ENCODE measurements around the gene TMEM250. TPM values are rescaled to one million over a fixed set of nuclear protein-coding genes. Genes with fewer than 3 reads are reported as not detected.

The TMEM250 gene
- total and polyA plus RNA-seq, 9 of the 15 experiments (the other 6 are each of a cell fraction or from before 2014, with no cell fraction given): 0.32 to 44.6 (median 12.2) TPM

DNA sequence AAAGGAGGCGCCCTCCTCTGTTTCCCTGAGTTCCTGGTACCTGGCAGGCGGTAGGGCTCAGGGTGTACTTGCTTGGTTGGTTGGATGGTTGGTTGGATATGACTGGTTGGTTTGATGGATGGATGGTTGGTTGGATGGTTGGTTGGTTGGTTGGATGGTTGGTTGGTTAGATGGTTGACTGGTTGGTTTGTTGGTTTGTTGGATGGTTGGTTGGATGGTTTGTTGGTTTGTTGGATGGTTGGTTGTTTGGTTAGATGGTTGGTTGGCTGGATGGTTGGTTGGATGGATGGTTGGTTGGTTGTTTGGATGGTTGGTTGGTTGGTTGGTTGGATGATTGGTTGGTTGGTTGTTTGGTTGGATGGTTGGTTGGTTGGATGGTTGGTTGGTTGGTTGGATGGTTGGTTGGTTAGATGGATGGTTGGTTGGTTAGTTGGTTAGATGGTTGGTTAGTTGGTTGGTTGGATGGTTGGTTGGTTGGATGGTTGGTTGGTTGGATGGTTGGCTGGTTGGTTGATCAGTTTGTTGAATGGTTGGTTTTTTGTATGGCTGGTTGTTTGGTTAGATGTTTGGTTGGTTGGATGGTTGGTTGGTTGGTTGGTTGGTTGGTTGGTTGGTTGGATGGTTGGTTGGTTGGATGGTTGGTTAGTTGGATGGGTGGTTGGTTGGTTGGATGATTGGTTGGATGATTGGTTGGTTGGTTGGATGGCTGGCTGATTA is 6.5 kb upstream of the TMEM250 start:
- Histone ChIP-seq H3K9me1 (ENCODE audit: control insufficient read depth, insufficient read depth, low read length) (no peaks in the 10 kb centered on the region), H4K20me1 (replicated peaks; ENCODE audit: control insufficient read depth, insufficient read depth, low read length) (peaks cover 6% of the 10 kb centered on the region; the same call in 1 of the 2 replicates), H3K36me3 (ENCODE audit: control insufficient read depth, insufficient read depth, low read length) (no peaks in the 10 kb centered on the region), H3K9me3 (replicated peaks; ENCODE audit: control insufficient read depth, insufficient read depth, low read depth, low read length) (no peaks in the 10 kb centered on the region; the same call in 1 of the 2 replicates), H3K79me2 (ENCODE audit: control insufficient read depth, insufficient read depth, low read length) (no peaks in the 10 kb centered on the region), H3K4me1 (replicated peaks in 1 of 2; ENCODE audit: control insufficient read depth in 2 of 2, insufficient read depth in 2 of 2, low read length in 2 of 2) (peaks cover 4 to 28% of the 10 kb centered on the region in 2 experiments; a peak in 4 of 5 replicates), H3K27ac (ENCODE audit: extremely low read depth, low read depth, low read length) (no peak overlapping the region), H3K9ac (ENCODE audit: insufficient read depth in 1 of 2, low read depth in 2 of 2, low read length in 2 of 2) (no peak overlapping the region), H2AFZ (ENCODE audit: low read depth, low read length) (no peak overlapping the region), H3K4me3 (no peak overlapping the region), H3K4me2 (ENCODE audit: insufficient read depth, low read length) (no peak overlapping the region), H3K27me3 (ENCODE audit: control insufficient read depth in 2 of 2, insufficient read depth in 2 of 2, low read length in 2 of 2) (peaks cover 35 to 55% of the 10 kb centered on the region in 2 experiments)
- DNase-seq (ENCODE audit: extremely low read depth in 1 of 4, low spot score in 3 of 4): no peak
- peak; percentile 71 for FAIRE-seq
- WGBS (ENCODE audit: insufficient coverage, low coverage, missing lambda C conversion rate): 0% methylated on average over 2 of the region's 2 CpGs
- in situ Hi-C loops (cut with MboI) (loop anchor here (5.0 kb wide), 1 partner anchor 323 kb away; no protein-coding TSS in a partner anchor), intact Hi-C loops (cut with micrococcal nuclease) (loop anchor here (5.0 to 10.0 kb wide), 3 partner anchors 260 to 523 kb away; no protein-coding TSS in a partner anchor)
- ChIA-PET CTCF (ENCODE audit: low intra/inter-chr PET ratio) (interaction anchor here (0.7 to 3.7 kb wide), 3 partner anchors 36 to 761 kb away, joined by 3 to 44 read pairs (median 5); no protein-coding TSS in a partner anchor), POLR2A (no interaction called here)
- ATAC-seq: no peak
- BruUV-seq (replicated peaks): no TSS peak
- TF ChIP-seq U2AF2 (optimal IDR thresholded peaks at IDR 0.05; ENCODE audit: low read depth, low read length) (no peak), ZNF740 (CRISPR knock-in tag; IDR thresholded peaks at IDR 0.05) (no peak), ZNF740 (tag; IDR thresholded peaks at IDR 0.05) (no peak), EHMT2 (IDR thresholded peaks at IDR 0.05) (peak; percentile 93), CREBBP (IDR thresholded peaks at IDR 0.05; ENCODE audit: low read depth, low read length) (peak; percentile 66), HCFC1 (IDR thresholded peaks at IDR 0.05; ENCODE audit: low read depth, low read length) (no peak), RAD51 (IDR thresholded peaks at IDR 0.05; ENCODE audit: borderline replicate concordance, low read depth) (no peak), ZNF121 (CRISPR knock-in tag; conservative IDR thresholded peaks at IDR 0.05) (no peak), ARID3A (IDR thresholded peaks at IDR 0.05; ENCODE audit: borderline replicate concordance, low read depth, low read length) (no peak), ZNF398 (CRISPR knock-in tag; IDR thresholded peaks at IDR 0.05) (no peak), MIER1 (IDR thresholded peaks at IDR 0.05; ENCODE audit: low read depth) (peak; percentile 44; the same call in 1 of the 2 replicates), NFXL1 (CRISPR knock-in tag; IDR thresholded peaks at IDR 0.05) (no peak)
- TF ChIP-seq, protein P1, sequence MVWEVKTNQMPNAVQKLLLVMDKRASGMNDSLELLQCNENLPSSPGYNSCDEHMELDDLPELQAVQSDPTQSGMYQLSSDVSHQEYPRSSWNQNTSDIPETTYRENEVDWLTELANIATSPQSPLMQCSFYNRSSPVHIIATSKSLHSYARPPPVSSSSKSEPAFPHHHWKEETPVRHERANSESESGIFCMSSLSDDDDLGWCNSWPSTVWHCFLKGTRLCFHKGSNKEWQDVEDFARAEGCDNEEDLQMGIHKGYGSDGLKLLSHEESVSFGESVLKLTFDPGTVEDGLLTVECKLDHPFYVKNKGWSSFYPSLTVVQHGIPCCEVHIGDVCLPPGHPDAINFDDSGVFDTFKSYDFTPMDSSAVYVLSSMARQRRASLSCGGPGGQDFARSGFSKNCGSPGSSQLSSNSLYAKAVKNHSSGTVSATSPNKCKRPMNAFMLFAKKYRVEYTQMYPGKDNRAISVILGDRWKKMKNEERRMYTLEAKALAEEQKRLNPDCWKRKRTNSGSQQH (CRISPR knock-in tag; IDR thresholded peaks at IDR 0.05): 0 out of 2 replicates have a peak, but pooled peaks have one; percentile 2
- TF ChIP-seq, protein P2, sequence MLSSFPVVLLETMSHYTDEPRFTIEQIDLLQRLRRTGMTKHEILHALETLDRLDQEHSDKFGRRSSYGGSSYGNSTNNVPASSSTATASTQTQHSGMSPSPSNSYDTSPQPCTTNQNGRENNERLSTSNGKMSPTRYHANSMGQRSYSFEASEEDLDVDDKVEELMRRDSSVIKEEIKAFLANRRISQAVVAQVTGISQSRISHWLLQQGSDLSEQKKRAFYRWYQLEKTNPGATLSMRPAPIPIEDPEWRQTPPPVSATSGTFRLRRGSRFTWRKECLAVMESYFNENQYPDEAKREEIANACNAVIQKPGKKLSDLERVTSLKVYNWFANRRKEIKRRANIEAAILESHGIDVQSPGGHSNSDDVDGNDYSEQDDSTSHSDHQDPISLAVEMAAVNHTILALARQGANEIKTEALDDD (IDR thresholded peaks at IDR 0.05): peak; percentile 99
